Liver (tissue), 3 donors: Measurements from ENCODE around the gene GANC.

Experiments used
- CTCF ChIP-seq: fragments of 150-350 bp; IDR thresholded peaks from 2 replicates; pipeline ENCODE4 v1.5.1; 2017; ENCODE audit warnings: improper control_type of control experiment, low read depth, low read length; ENCODE audit not compliant: missing input control
- HNF4A ChIP-seq, 2 donors: conservative IDR thresholded peaks; 2 replicates each; pipeline ENCODE4 v1.6.1; 2016; ENCODE audit warnings: antibody characterized with exemption in 2 of 2, mild to moderate bottlenecking in 2 of 2
- JUND ChIP-seq, 2 donors: IDR thresholded peaks; 2 replicates each; pipeline ENCODE4 v1.6.1; 2016; ENCODE audit warnings: antibody characterized with exemption in 2 of 2
- YY1 ChIP-seq: IDR thresholded peaks from 2 replicates; pipeline ENCODE4 v1.6.1; 2016; ENCODE audit warnings: antibody characterized with exemption, mild to moderate bottlenecking
- donor health status: healthy.
- donor health status: healthy.

- no peak for TF ChIP-seq CTCF
- TF ChIP-seq YY1, result no peak
- no peak for TF ChIP-seq HNF4A (conservative IDR thresholded peaks at IDR 0.05)
- no peak for TF ChIP-seq JUND (IDR thresholded peaks at IDR 0.05)
Measured at GRCh38 chr15:42378011-42378410, 105.0 kb downstream of the GANC start.
